K562 (cell line): Measurements from ENCODE around the gene MARS1. TPM values are rescaled to one million over a fixed set of nuclear protein-coding genes. Genes with fewer than 3 reads are reported as not detected.

Experiments
- AFF1 ChIP-seq, 2 experiments: fragments of 450-650 bp; IDR thresholded peaks; 2 replicates each; pipeline ENCODE4 v1.6.1; 2018; ENCODE audit warnings: mild to moderate bottlenecking in 2 of 2, low read depth in 1 of 2; ENCODE audit not compliant: partially characterized antibody in 2 of 2
- CREB1 ChIP-seq, 2 experiments: sonication (generic) in 1 of 2; formaldehyde crosslinking in 1 of 2; IDR thresholded peaks; 2 replicates each; pipeline versions ENCODE4 v1.6.1 to v1.8.0; 2012 to 2022; ENCODE audit warnings: inconsistent platforms in 1 of 2, mild to moderate bottlenecking in 1 of 2, missing genetic modification reagents in 1 of 2, moderate library complexity in 1 of 2
- DPF2 ChIP-seq: fragments of 450-650 bp; IDR thresholded peaks from 2 replicates; pipeline ENCODE4 v1.6.1; 2016
- HDAC1 ChIP-seq, 2 experiments: fragments of 450-650 bp; IDR thresholded peaks; 2 replicates each; pipeline ENCODE4 v1.6.1; 2016 to 2017; ENCODE audit warnings: inconsistent platforms in 1 of 2, mild to moderate bottlenecking in 1 of 2, moderate library complexity in 1 of 2
- LEF1 ChIP-seq: fragments of 450-650 bp; IDR thresholded peaks from 2 replicates; pipeline ENCODE4 v1.6.1; 2016; ENCODE audit warnings: mild to moderate bottlenecking
- MYBL2 ChIP-seq, 2 experiments: fragments of 450-650 bp in 1 of 2; sonication (generic) in 1 of 2; formaldehyde crosslinking in 1 of 2; IDR thresholded peaks; 2 replicates each; pipeline versions ENCODE4 v1.6.1 to v1.8.1; 2017 to 2022; ENCODE audit warnings: borderline replicate concordance in 1 of 2, inconsistent platforms in 1 of 2, low read depth in 1 of 2, mild to moderate bottlenecking in 1 of 2, missing genetic modification reagents in 1 of 2, moderate library complexity in 1 of 2
- NFRKB ChIP-seq: fragments of 450-650 bp; IDR thresholded peaks from 2 replicates; pipeline ENCODE4 v1.6.1; 2016; ENCODE audit warnings: low read depth
- NFYB ChIP-seq: IDR thresholded peaks from 2 replicates; pipeline ENCODE4 v1.6.1; 2011; ENCODE audit warnings: mild to moderate bottlenecking, moderate library complexity; ENCODE audit not compliant: insufficient read length; ENCODE audit errors: extremely low read depth
- SMAD2 ChIP-seq: fragments of 150-350 bp; IDR thresholded peaks from 2 replicates; pipeline ENCODE4 v1.6.1; 2014; ENCODE audit warnings: low read depth, mild to moderate bottlenecking, low read length
- TAF1 ChIP-seq: IDR thresholded peaks from 2 replicates; pipeline ENCODE4 v1.6.1; 2011; ENCODE audit warnings: mild to moderate bottlenecking, low read length, moderate library complexity; ENCODE audit not compliant: insufficient read depth, control insufficient read depth, severe bottlenecking; ENCODE audit errors: extremely low read depth
- TCFL5 ChIP-seq: fragments of 250-450 bp; sonication (Bioruptor Pico); conservative IDR thresholded peaks from 2 replicates; pipeline ENCODE4 v1.6.1; 2021; ENCODE audit warnings: mild to moderate bottlenecking, moderate library complexity, matching md5 sums
- ZBTB33 ChIP-seq: sonication (generic); formaldehyde crosslinking; IDR thresholded peaks from 2 replicates; pipeline ENCODE4 v1.8.1; 2023; ENCODE audit warnings: mild to moderate bottlenecking, missing genetic modification reagents
- ZEB2 ChIP-seq: fragments of 450-650 bp; IDR thresholded peaks from 2 replicates; pipeline ENCODE4 v1.6.1; 2016
- ZNF830 ChIP-seq: fragments of 250-450 bp; sonication (Bioruptor Pico); IDR thresholded peaks from 2 replicates; pipeline ENCODE4 v1.5.0; 2021; ENCODE audit warnings: mild to moderate bottlenecking
- polyA plus RNA-seq, 8 experiments: library from polyadenylated mRNA; depleted of rRNA in 4 of 8; stranded (reverse) in 5 of 8; unstranded in 3 of 8; fragments of >200 nt; fragmentation: Nextera tagmentation in 2 of 8; fragmentation: Illumina TruSeq in 1 of 8; extraction: Ambion mirVana in 2 of 8; extraction: Trizol in 1 of 8; gene quantifications; 2 replicates each; pipeline versions ENCODE4 v1.2.1 to v1.2.3, GENCODE V29; 2011 to 2014; ENCODE audit warnings: inconsistent platforms in 1 of 8, missing spikeins in 1 of 8
- total RNA-seq, 7 experiments: library from RNA; depleted of rRNA in 6 of 7; stranded (reverse); fragments of >200 nt in 6 of 7; fragmentation: Illumina TruSeq in 2 of 7; extraction: Trizol in 2 of 7; gene quantifications; 2 replicates each; pipeline versions ENCODE4 v1.2.1 to v1.2.3, GENCODE V29; 2011 to 2021; ENCODE audit warnings: low replicate concordance in 1 of 7

MARS1 gene
- total and polyA plus RNA-seq, 9 of the 15 experiments (the other 6 are each of a cell fraction or from before 2014, with no cell fraction given), result 117 to 382 (median 220) TPM

GRCh38 chr12:57462251-57462911, 25.5 kb upstream of the MARS1 start (continued):
- TF ChIP-seq AFF1 (IDR thresholded peaks at IDR 0.05; ENCODE audit: low read depth in 1 of 2, partially characterized antibody in 2 of 2), result peak in 1 of 2 experiments; percentile 45
- no peak for TF ChIP-seq CREB1 (IDR thresholded peaks at IDR 0.05)
- peak; percentile 76 for TF ChIP-seq CREB1 (CRISPR knock-in tag; IDR thresholded peaks at IDR 0.05)
- TF ChIP-seq LEF1, result peak; percentile 59
- TF ChIP-seq ZBTB33 (CRISPR knock-in tag), result peak; percentile 73
- TF ChIP-seq SMAD2, result no peak
- TF ChIP-seq NFYB, result no peak
- peak; percentile 63 for TF ChIP-seq DPF2
- TF ChIP-seq NFRKB, result peak; percentile 55; the same call in 1 of the 2 replicates
- peak; percentile 87; the same call in 1 of the 2 replicates for TF ChIP-seq ZEB2
- peak in 1 of 2 experiments; percentile 56; a peak in 2 of 4 replicates for TF ChIP-seq HDAC1 (IDR thresholded peaks at IDR 0.05)
- TF ChIP-seq MYBL2 (IDR thresholded peaks at IDR 0.05; ENCODE audit: low read depth), result no peak
- TF ChIP-seq MYBL2 (CRISPR knock-in tag; IDR thresholded peaks at IDR 0.05; ENCODE audit: borderline replicate concordance), result no peak
- no peak for TF ChIP-seq ZNF830 (CRISPR knock-in tag)
- TF ChIP-seq TCFL5 (CRISPR knock-in tag), result no peak
- TF ChIP-seq TAF1, result peak; percentile 46
